ENCODE results near the gene NTN4.
"Not testable (repeated sequence)": the region's sequence is repeated elsewhere in the genome, so short reads cannot be mapped to it uniquely, and the experiment has no call there.

DNA sequence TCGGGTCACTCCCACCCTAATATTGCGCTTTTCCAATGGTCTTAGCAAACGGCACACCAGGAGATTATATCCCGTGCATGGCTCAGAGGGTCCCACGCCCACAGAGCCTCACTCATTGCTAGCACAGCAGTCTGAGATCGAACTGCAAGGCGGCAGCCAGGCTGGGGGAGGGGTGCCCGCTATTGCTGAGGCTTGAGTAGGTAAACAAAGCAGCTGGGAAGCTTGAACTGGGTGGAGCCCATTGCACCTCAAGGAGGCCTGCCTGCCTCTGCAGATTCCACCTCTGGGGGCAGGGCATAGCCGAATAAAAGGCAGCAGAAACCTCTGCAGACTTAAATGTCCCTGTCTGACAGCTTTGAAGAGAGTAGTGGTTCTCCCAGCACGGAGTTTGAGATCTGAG, 15.1 kb downstream of the NTN4 start:
- not testable (repeated sequence) for TF ChIP-seq CTCF, POLR2A (IDR thresholded peaks at IDR 0.05)

All from ovary (tissue), 3 donors.